ENCODE data around the gene MMADHC. TPM values are rescaled to one million over a fixed set of nuclear protein-coding genes. Genes with fewer than 3 reads are reported as not detected.

Gene MMADHC
- total RNA-seq, 4 donors from 2014 or later: 77.0 to 92.6 (median 81.8) TPM

GRCh38 chr2:149564983-149565382 lies 22.6 kb downstream of the MMADHC start:
- Histone ChIP-seq H3K4me1 (peaks cover 0 to 8% of the 10 kb centered on the region in 2 donors), H3K4me3 (replicated peaks in 1 of 3) (no peak overlapping the region), H3K9me3 (no peaks in the 10 kb centered on the region), H3K27me3 (no peaks in the 10 kb centered on the region), H3K27ac (no peak overlapping the region), H3K36me3 (peaks cover 22% of the 10 kb centered on the region in 2 donors)
- DNase-seq: no peak
- no peak for TF ChIP-seq CTCF (IDR thresholded peaks at IDR 0.05)
- TF ChIP-seq POLR2A (IDR thresholded peaks at IDR 0.05): no peak
- intact Hi-C loops (cut with DNase I): loop anchor here (5.0 kb wide), 1 partner anchor 548 kb away; no protein-coding TSS in a partner anchor
- WGBS, 2 donors: 91 to 95% methylated on average over 5 of the region's 5 CpGs

- no peak overlapping the region for H3K27ac ChIP-seq
- TF ChIP-seq POLR2A (IDR thresholded peaks at IDR 0.05) (no peak), CTCF (IDR thresholded peaks at IDR 0.05) (no peak)
- no peak for DNase-seq
- H3K4me3 ChIP-seq (replicated peaks in 1 of 3): no peak overlapping the region
- peaks cover 14% of the 10 kb centered on the region in 2 donors for H3K36me3 ChIP-seq
- WGBS, 2 donors: 60 to 69% methylated on average over 1 of the region's 1 CpG
- H3K27me3 ChIP-seq: no peaks in the 10 kb centered on the region
- no peaks in the 10 kb centered on the region for H3K9me3 ChIP-seq
- peaks cover 0 to 8% of the 10 kb centered on the region in 2 donors for H3K4me1 ChIP-seq
- intact Hi-C loops (cut with DNase I): loop anchor here (5.0 kb wide), 1 partner anchor 547 kb away; no protein-coding TSS in a partner anchor
Observed at GRCh38 chr2:149564097-149564496, 23.5 kb downstream of the MMADHC start.

GRCh38 chr2:149562324-149562723 lies 25.3 kb downstream of the MMADHC start:
- no peaks in the 10 kb centered on the region for H3K27me3 ChIP-seq
- H3K4me1 ChIP-seq: peaks cover 0 to 8% of the 10 kb centered on the region in 2 donors
- no peak overlapping the region for H3K4me3 ChIP-seq (replicated peaks in 1 of 3)
- no peak for DNase-seq
- H3K27ac ChIP-seq: no peak overlapping the region
- WGBS, 2 donors: 11 to 17% methylated on average over 2 of the region's 2 CpGs
- H3K36me3 ChIP-seq: no peaks in the 10 kb centered on the region
- intact Hi-C loops (cut with DNase I): loop anchor here (5.0 kb wide), 1 partner anchor 545 kb away; no protein-coding TSS in a partner anchor
- TF ChIP-seq POLR2A (IDR thresholded peaks at IDR 0.05) (no peak), CTCF (IDR thresholded peaks at IDR 0.05) (no peak)
- no peaks in the 10 kb centered on the region for H3K9me3 ChIP-seq

DNA sequence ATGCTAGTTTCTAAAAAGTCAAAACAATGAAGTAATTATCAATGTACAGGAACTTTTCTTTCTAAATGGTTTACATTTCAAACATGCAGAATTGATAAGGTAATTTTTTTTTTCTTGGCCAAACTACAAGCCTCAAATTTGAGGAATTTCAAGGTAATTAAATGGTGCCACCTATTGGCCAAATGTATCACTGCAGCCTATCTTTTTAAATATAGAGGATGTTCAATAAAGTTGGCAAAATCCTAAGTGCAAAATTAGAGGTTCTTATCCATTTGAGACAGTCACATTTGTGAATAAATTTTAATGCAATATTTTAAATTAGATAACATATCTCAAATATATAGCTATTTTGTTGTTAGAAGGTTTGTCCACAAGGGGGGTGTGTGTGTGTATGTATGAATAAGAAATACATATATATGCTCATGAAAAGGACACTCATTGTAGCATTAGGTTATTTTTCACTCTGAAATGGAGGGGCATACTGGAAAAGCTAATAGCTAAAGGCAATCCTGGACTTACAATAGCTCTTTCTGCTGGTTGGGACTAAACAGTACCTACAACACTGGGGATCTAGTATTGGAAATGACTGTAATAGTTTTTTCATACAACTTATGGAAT lies 26.2 kb downstream of the MMADHC start:
- H3K36me3 ChIP-seq: no peaks in the 10 kb centered on the region
- DNase-seq: no peak
- no peak overlapping the region for H3K4me3 ChIP-seq (replicated peaks in 1 of 3)
- no peaks in the 10 kb centered on the region for H3K9me3 ChIP-seq
- H3K27me3 ChIP-seq: no peaks in the 10 kb centered on the region
- peak; percentile 39 to 93 (median 78) for TF ChIP-seq CTCF (IDR thresholded peaks at IDR 0.05)
- TF ChIP-seq POLR2A (IDR thresholded peaks at IDR 0.05): no peak
- peaks cover 0 to 8% of the 10 kb centered on the region in 2 donors for H3K4me1 ChIP-seq
- no peak overlapping the region for H3K27ac ChIP-seq
- intact Hi-C loops (cut with DNase I): loop anchor here (5.0 kb wide), 1 partner anchor 544 kb away; no protein-coding TSS in a partner anchor

GRCh38 chr2:149559341-149560068 lies 28.1 kb downstream of the MMADHC start:
- DNase-seq: no peak
- Histone ChIP-seq H3K36me3 (no peaks in the 10 kb centered on the region), H3K4me1 (peaks cover 0 to 8% of the 10 kb centered on the region in 2 donors), H3K9me3 (no peaks in the 10 kb centered on the region), H3K4me3 (replicated peaks in 1 of 3) (no peak overlapping the region), H3K27me3 (no peaks in the 10 kb centered on the region), H3K27ac (no peak overlapping the region)
- TF ChIP-seq CTCF (IDR thresholded peaks at IDR 0.05): no peak
- no peak for TF ChIP-seq POLR2A (IDR thresholded peaks at IDR 0.05)
- 85 to 87% methylated on average over 5 of the region's 5 CpGs for WGBS, 2 donors
- intact Hi-C loops (cut with DNase I): loop anchor here (5.0 kb wide), 1 partner anchor 542 kb away; no protein-coding TSS in a partner anchor

Measured in thyroid gland (tissue), 4 donors.